Tibial nerve (tissue), 4 donors: Measurements from ENCODE around the gene RRAS.

Source experiments
- EP300 ChIP-seq, 2 donors: sonication (generic); formaldehyde crosslinking; IDR thresholded peaks; one replicate each; pipeline ENCODE4 v1.6.1; 2017; ENCODE audit warnings: antibody characterized with exemption in 2 of 2, mild to moderate bottlenecking in 1 of 2
- POLR2A ChIP-seq, 2 donors: fragments of 450-650 bp; IDR thresholded peaks; one replicate each; pipeline ENCODE4 v1.6.1; 2017; ENCODE audit warnings: antibody characterized with exemption in 2 of 2, mild to moderate bottlenecking in 2 of 2, moderate library complexity in 2 of 2
- TF ChIP-seq, protein P1 (sequence below), 5 experiments: fragments of 200-600 bp in 3 of 5; fragments of 450-650 bp in 2 of 5; sonication (generic) in 3 of 5; IDR thresholded peaks; one replicate each; pipeline ENCODE4 v1.5.1; 2016 to 2019; ENCODE audit warnings: antibody characterized with exemption in 5 of 5, mild to moderate bottlenecking in 3 of 5, moderate library complexity in 2 of 5

DNA sequence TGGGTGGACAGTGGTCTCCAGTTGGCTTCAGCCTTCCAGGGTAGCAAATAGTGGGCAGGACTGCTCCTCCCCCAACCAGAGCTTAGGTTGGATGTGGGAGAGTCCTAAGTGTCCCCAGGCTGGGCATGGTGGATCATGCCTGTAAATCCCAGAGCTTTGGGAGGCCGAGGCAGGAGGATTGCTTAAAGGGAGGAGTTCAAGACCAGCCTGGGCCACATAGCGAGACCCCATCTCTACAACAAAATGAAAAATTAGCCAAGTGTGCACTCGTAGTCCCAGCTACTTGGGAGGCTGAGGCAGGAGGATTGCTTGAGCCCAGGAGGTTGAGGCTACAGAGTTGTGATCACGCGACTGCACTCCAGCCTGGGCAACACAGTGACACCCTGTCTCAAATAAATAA, 7.4 kb downstream of the RRAS start:
- TF ChIP-seq, protein P1, sequence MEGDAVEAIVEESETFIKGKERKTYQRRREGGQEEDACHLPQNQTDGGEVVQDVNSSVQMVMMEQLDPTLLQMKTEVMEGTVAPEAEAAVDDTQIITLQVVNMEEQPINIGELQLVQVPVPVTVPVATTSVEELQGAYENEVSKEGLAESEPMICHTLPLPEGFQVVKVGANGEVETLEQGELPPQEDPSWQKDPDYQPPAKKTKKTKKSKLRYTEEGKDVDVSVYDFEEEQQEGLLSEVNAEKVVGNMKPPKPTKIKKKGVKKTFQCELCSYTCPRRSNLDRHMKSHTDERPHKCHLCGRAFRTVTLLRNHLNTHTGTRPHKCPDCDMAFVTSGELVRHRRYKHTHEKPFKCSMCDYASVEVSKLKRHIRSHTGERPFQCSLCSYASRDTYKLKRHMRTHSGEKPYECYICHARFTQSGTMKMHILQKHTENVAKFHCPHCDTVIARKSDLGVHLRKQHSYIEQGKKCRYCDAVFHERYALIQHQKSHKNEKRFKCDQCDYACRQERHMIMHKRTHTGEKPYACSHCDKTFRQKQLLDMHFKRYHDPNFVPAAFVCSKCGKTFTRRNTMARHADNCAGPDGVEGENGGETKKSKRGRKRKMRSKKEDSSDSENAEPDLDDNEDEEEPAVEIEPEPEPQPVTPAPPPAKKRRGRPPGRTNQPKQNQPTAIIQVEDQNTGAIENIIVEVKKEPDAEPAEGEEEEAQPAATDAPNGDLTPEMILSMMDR (IDR thresholded peaks at IDR 0.05): no peak
- TF ChIP-seq POLR2A (IDR thresholded peaks at IDR 0.05) (no peak), EP300 (IDR thresholded peaks at IDR 0.05) (no peak)
